Activated CD4-positive, alpha-beta T cell treated with anti-CD3 and anti-CD28 coated beads, Interleukin-2, amount 10 ng/mL, durations not matched to agents 7 days and 5 days (primary cell): ENCODE results near the gene TNFRSF14. TPM values are rescaled to one million over a fixed set of nuclear protein-coding genes. Genes with fewer than 3 reads are reported as not detected.

Source experiments
- CTCF ChIA-PET: fragments of 350-600 bp; sonication (Branson Sonifier 250); formaldehyde crosslinking; loops from one replicate; lab custom pipeline; 2021; ENCODE audit warnings: antibody characterized with exemption; lab: Charles Lee
- POLR2A ChIA-PET: fragments of 350-600 bp; sonication (Branson Sonifier 250); formaldehyde crosslinking; loops from one replicate; lab custom pipeline; 2021; ENCODE audit warnings: antibody characterized with exemption; lab: Charles Lee
- DNase-seq: peaks from one replicate; pipeline ENCODE4 v3.0.0-alpha.2; 2020
- H3K27ac Mint-ChIP-seq: one replicate; pipeline ENCODE4 v1.8.0; 2021; ENCODE audit warnings: mild to moderate bottlenecking, moderate library complexity, mixed read lengths
- H3K27me3 Mint-ChIP-seq: one replicate; pipeline ENCODE4 v1.8.0; 2021; ENCODE audit warnings: mixed read lengths
- H3K36me3 Mint-ChIP-seq: one replicate; pipeline ENCODE4 v1.8.0; 2021; ENCODE audit warnings: low read depth, mixed read lengths
- H3K4me1 Mint-ChIP-seq: one replicate; pipeline ENCODE4 v1.8.0; 2021; ENCODE audit warnings: mixed read lengths
- H3K4me3 Mint-ChIP-seq: one replicate; pipeline ENCODE4 v1.8.0; 2021; ENCODE audit warnings: mild to moderate bottlenecking, moderate library complexity, mixed read lengths
- H3K9me3 Mint-ChIP-seq: one replicate; pipeline ENCODE4 v1.8.0; 2021; ENCODE audit warnings: mixed read lengths
- total RNA-seq, 2 experiments: library from RNA; stranded (reverse); gene quantifications; one replicate each; pipeline ENCODE4 v1.2.3, GENCODE V29; 2021

Gene TNFRSF14
- total RNA-seq, 2 experiments from 2014 or later: 182 to 192 TPM

GRCh38 chr1:2525920-2526823, 30.0 kb upstream of the TNFRSF14 start, which contains the start of gene PANK4:
PANK4 (minus strand) TSS chr1:2526596; CDS start chr1:2526587, 9 bp downstream.
- POLR2A ChIA-PET: interaction anchor here (1.2 kb wide), 1 partner anchor 20 kb away, joined by 3 read pairs; no protein-coding TSS in a partner anchor
- Mint-ChIP-seq H3K36me3 (peaks cover 20% of the 10 kb centered on the region), H3K9me3 (no peaks in the 10 kb centered on the region), H3K27me3 (peaks cover 17% of the 10 kb centered on the region), H3K27ac (peak within 1 kb of the TSS; percentile 95), H3K4me1 (peaks cover 53% of the 10 kb centered on the region), H3K4me3 (peak within 1 kb of the TSS; percentile 86)
- CTCF ChIA-PET: interaction anchor here (0.8 to 2.8 kb wide), 5 partner anchors 13 to 331 kb away, joined by 3 to 9 read pairs (median 4); partner anchors contain the start of gene FAAP20
- DNase-seq: peak; percentile 92

GRCh38 chr1:2526824-2527555, 29.2 kb upstream of the TNFRSF14 start:
- H3K27me3 Mint-ChIP-seq: peaks cover 20% of the 10 kb centered on the region
- POLR2A ChIA-PET: no interaction called here
- peak overlapping the region; percentile 31 for H3K27ac Mint-ChIP-seq
- no peak for DNase-seq
- CTCF ChIA-PET: interaction anchor here (0.9 to 2.8 kb wide), 5 partner anchors 13 to 59 kb away, joined by 3 to 9 read pairs (median 4); no protein-coding TSS in a partner anchor
- H3K9me3 Mint-ChIP-seq: no peaks in the 10 kb centered on the region
- H3K36me3 Mint-ChIP-seq: peaks cover 17% of the 10 kb centered on the region
- no peak overlapping the region for H3K4me3 Mint-ChIP-seq
- peaks cover 50% of the 10 kb centered on the region for H3K4me1 Mint-ChIP-seq

- Mint-ChIP-seq H3K4me3 (no peak overlapping the region), H3K27me3 (peaks cover 20% of the 10 kb centered on the region), H3K27ac (no peak overlapping the region), H3K4me1 (peaks cover 46% of the 10 kb centered on the region), H3K36me3 (peaks cover 17% of the 10 kb centered on the region), H3K9me3 (no peaks in the 10 kb centered on the region)
- DNase-seq: no peak
- ChIA-PET POLR2A (no interaction called here), CTCF (interaction anchor here (0.9 to 2.8 kb wide), 2 partner anchors 12 to 14 kb away, joined by 3 to 9 read pairs; no protein-coding TSS in a partner anchor)
These were observed 28.7 kb upstream of the TNFRSF14 start for GRCh38 chr1:2527556-2527860.

GRCh38 chr1:2528016-2528415, 28.2 kb upstream of the TNFRSF14 start:
- Mint-ChIP-seq H3K9me3 (no peaks in the 10 kb centered on the region), H3K4me1 (peaks cover 41% of the 10 kb centered on the region), H3K27ac (no peak overlapping the region), H3K36me3 (peaks cover 17% of the 10 kb centered on the region), H3K27me3 (peaks cover 21% of the 10 kb centered on the region), H3K4me3 (no peak overlapping the region)
- POLR2A ChIA-PET: no interaction called here
- CTCF ChIA-PET: interaction anchor here (0.5 to 2.8 kb wide), 3 partner anchors 9 to 242 kb away, joined by 3 to 9 read pairs (median 4); no protein-coding TSS in a partner anchor
- DNase-seq: no peak

GRCh38 chr1:2528611-2528965, 27.6 kb upstream of the TNFRSF14 start:
- H3K36me3 Mint-ChIP-seq: peaks cover 14% of the 10 kb centered on the region
- no peak overlapping the region for H3K27ac Mint-ChIP-seq
- no peak for DNase-seq
- CTCF ChIA-PET: interaction anchor here (1.0 to 1.4 kb wide), 2 partner anchors 10 to 11 kb away, joined by 3 read pairs; no protein-coding TSS in a partner anchor
- no peak overlapping the region for H3K4me3 Mint-ChIP-seq
- no peaks in the 10 kb centered on the region for H3K9me3 Mint-ChIP-seq
- H3K27me3 Mint-ChIP-seq: peaks cover 26% of the 10 kb centered on the region
- POLR2A ChIA-PET: no interaction called here
- peaks cover 36% of the 10 kb centered on the region for H3K4me1 Mint-ChIP-seq

- peak overlapping the region; percentile 9 for H3K27ac Mint-ChIP-seq
- POLR2A ChIA-PET: no interaction called here
These were observed 27.0 kb upstream of the TNFRSF14 start for GRCh38 chr1:2528966-2529783.

GRCh38 chr1:2529784-2530512, 26.2 kb upstream of the TNFRSF14 start, which contains the start of gene HES5:
HES5 (minus strand) TSS chr1:2530263; CDS start chr1:2530164, 99 bp downstream.
- peaks cover 22% of the 10 kb centered on the region for H3K4me1 Mint-ChIP-seq
- H3K36me3 Mint-ChIP-seq: peaks cover 6% of the 10 kb centered on the region
- ChIA-PET CTCF (interaction anchor here (0.8 to 2.2 kb wide), 5 partner anchors 10 to 115 kb away, joined by 3 to 8 read pairs (median 3); no protein-coding TSS in a partner anchor), POLR2A (no interaction called here)
- no peak within 1 kb of the TSS for H3K27ac Mint-ChIP-seq
- peaks cover 29% of the 10 kb centered on the region for H3K27me3 Mint-ChIP-seq
- DNase-seq: no peak
- H3K4me3 Mint-ChIP-seq: peak within 1 kb of the TSS; percentile 49
- H3K9me3 Mint-ChIP-seq: no peaks in the 10 kb centered on the region

More at GRCh38 chr1:2528966-2529783, 27.0 kb upstream of the TNFRSF14 start:
- Mint-ChIP-seq H3K36me3 (peaks cover 11% of the 10 kb centered on the region), H3K27me3 (peaks cover 29% of the 10 kb centered on the region), H3K4me3 (peak overlapping the region; percentile 49), H3K9me3 (no peaks in the 10 kb centered on the region), H3K4me1 (peaks cover 30% of the 10 kb centered on the region)
- CTCF ChIA-PET: interaction anchor here (0.8 to 1.4 kb wide), 4 partner anchors 10 to 114 kb away, joined by 3 read pairs; no protein-coding TSS in a partner anchor
- peak; percentile 33 for DNase-seq

GRCh38 chr1:2530513-2531361, 25.4 kb upstream of the TNFRSF14 start:
- peaks cover 32% of the 10 kb centered on the region for H3K27me3 Mint-ChIP-seq
- H3K4me1 Mint-ChIP-seq: peaks cover 19% of the 10 kb centered on the region
- no peaks in the 10 kb centered on the region for H3K36me3 Mint-ChIP-seq
- DNase-seq: no peak
- peak overlapping the region; percentile 13 for H3K4me3 Mint-ChIP-seq
- no peaks in the 10 kb centered on the region for H3K9me3 Mint-ChIP-seq
- ChIA-PET POLR2A (interaction anchor here (0.7 kb wide), 1 partner anchor 15 kb away, joined by 3 read pairs; no protein-coding TSS in a partner anchor), CTCF (interaction anchor here (0.9 to 2.2 kb wide), 4 partner anchors 9 to 31 kb away, joined by 3 to 8 read pairs (median 6); partner anchors contain the start of gene TNFRSF14)
- no peak overlapping the region for H3K27ac Mint-ChIP-seq

GRCh38 chr1:2532485-2533160, 23.5 kb upstream of the TNFRSF14 start:
- Mint-ChIP-seq H3K4me3 (no peak overlapping the region), H3K9me3 (no peaks in the 10 kb centered on the region), H3K27me3 (peaks cover 32% of the 10 kb centered on the region), H3K36me3 (no peaks in the 10 kb centered on the region), H3K4me1 (peaks cover 9% of the 10 kb centered on the region), H3K27ac (no peak overlapping the region)
- CTCF ChIA-PET: interaction anchor here (1.7 to 1.8 kb wide), 3 partner anchors 13 to 23 kb away, joined by 5 to 6 read pairs (median 5); partner anchors contain the start of gene TNFRSF14
- no peak for DNase-seq
- POLR2A ChIA-PET: no interaction called here

GRCh38 chr1:2533365-2533764, 22.8 kb upstream of the TNFRSF14 start:
- DNase-seq: no peak
- POLR2A ChIA-PET: no interaction called here
- no peaks in the 10 kb centered on the region for H3K36me3 Mint-ChIP-seq
- peaks cover 8% of the 10 kb centered on the region for H3K4me1 Mint-ChIP-seq
- no peak overlapping the region for H3K4me3 Mint-ChIP-seq
- H3K27me3 Mint-ChIP-seq: peaks cover 32% of the 10 kb centered on the region
- H3K9me3 Mint-ChIP-seq: no peaks in the 10 kb centered on the region
- no peak overlapping the region for H3K27ac Mint-ChIP-seq
- CTCF ChIA-PET: interaction anchor here (1.7 to 2.9 kb wide), 3 partner anchors 9 to 15 kb away, joined by 5 to 9 read pairs (median 6); no protein-coding TSS in a partner anchor
